Measurements from ENCODE around the gene CISD1. TPM values are rescaled to one million over a fixed set of nuclear protein-coding genes. Genes with fewer than 3 reads are reported as not detected.

The CISD1 gene
- total RNA-seq, 1 experiment from 2014 or later: 77.5 TPM

DNA sequence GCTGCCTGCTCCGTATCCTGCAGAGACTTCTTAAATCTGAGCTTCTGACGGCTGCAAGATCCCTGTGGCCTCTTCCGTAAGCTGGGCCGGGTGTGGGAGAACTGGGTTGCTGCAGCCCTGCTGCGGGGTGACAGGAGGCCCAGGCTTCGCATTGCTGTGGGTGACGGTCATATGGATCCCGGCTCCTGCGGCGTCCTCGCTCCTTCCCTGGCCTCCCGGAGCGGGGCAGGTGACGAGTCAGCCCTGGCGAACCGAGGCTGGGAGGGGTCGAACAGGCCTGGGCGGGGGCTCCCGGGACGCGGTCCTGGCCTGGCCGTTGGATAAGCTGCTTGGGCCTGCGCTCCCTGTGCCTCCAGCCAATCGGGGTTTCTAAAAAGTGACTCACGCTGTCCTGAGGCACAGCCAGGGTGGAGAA, 58.0 kb downstream of the CISD1 start:
- no peak for DNase-seq
- no peaks in the 10 kb centered on the region for H3K36me3 ChIP-seq
- no peaks in the 10 kb centered on the region for H3K9me3 ChIP-seq
- no peak overlapping the region for H3K4me3 ChIP-seq
- no peaks in the 10 kb centered on the region for H3K27me3 ChIP-seq

DNA sequence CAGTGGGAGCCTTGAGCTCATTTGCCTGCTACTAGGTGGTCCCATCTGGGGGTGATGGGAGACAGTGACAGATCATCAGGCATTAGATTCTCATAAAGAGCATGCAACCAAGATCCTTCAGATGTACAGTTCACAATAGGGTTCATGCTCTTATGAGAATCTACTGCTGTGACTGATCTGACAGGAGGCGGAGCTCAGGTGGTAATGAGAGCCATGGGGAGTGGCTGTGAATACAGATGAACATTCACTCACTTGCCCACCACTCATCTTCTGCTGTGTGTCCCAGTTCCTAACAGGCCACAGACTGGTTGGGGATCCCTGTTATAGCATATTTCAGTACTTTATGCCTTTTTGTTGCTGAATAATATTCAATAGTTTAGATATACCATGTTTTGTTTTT, 59.3 kb downstream of the CISD1 start:
- Histone ChIP-seq H3K27me3 (no peaks in the 10 kb centered on the region), H3K9me3 (no peaks in the 10 kb centered on the region), H3K4me3 (no peak overlapping the region), H3K36me3 (no peaks in the 10 kb centered on the region)
- no peak for DNase-seq

DNA sequence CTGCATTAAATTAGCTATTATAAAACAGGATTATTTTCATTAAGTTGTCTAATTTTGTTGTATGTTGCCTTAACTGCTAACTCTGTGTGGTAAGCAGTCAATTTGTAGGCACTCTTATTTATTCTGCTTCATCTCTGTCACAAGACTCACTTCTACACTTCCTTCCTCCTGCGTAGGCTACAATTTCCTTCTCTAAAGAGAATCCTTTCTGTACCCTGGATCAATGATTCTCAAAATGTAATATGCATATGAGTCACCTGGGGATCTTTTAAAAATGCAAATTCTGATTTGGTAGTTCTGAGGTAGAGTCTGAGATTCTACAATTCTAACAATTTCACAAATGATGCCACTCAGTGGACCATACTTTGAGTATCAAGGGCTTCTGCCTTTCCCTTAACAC, 61.5 kb downstream of the CISD1 start:
- Histone ChIP-seq H3K36me3 (no peaks in the 10 kb centered on the region), H3K4me3 (no peak overlapping the region), H3K27me3 (no peaks in the 10 kb centered on the region), H3K9me3 (no peaks in the 10 kb centered on the region)
- DNase-seq: no peak

DNA sequence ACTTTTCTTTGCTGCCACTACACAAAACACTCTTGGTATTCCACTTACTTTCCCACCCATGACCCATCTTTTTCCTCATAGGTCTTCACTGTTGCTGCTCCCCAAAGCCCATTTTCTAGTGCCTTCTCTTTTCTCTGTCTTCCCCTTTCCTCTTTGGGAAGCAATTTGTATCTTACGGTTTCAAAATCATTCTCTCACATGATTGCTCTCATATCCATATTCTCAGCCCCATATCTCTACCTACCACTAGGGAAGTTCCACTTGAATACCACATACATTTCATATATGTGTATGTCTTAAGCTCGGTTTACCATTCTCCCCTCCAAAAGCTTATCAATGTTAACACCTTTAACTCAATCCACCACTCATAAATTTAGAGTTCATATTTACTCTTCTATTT, 62.7 kb downstream of the CISD1 start:
- Histone ChIP-seq H3K4me3 (no peak overlapping the region), H3K9me3 (no peaks in the 10 kb centered on the region), H3K36me3 (no peaks in the 10 kb centered on the region), H3K27me3 (no peaks in the 10 kb centered on the region)
- DNase-seq: no peak

DNA sequence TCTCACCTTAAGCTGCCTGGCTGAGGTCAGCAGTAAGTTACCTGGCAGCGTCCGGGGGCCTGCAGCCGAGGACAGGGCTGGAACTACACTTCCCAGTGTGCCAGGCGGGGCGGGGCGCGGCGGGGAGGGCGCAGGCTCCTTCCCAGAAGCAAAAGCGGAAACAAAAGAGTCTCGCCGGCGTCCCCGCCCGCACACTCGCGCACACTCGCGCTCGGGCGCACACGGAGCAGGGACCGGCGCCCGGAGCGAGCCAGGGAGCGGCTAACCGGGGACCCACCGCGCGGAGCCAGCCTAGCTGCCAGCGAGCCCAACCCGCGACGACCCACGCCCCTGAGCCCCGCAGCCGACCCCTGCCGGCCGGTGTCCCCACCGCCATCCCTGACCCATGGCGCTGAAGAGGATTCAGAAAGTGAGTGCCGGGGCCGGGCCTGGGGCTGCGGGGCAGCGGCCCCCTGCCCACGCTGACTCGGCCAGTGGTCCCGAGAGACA, 65.9 kb downstream of the CISD1 start, which contains the start of gene UBE2D1:
Gene UBE2D1 (plus strand): TSS at position 190 of the 489 bp plus-strand sequence. CDS start 196 bp downstream, at position 386.
- Histone ChIP-seq H3K9me3 (no peaks in the 10 kb centered on the region), H3K4me3 (peak within 1 kb of the TSS; percentile 90), H3K27me3 (no peaks in the 10 kb centered on the region), H3K36me3 (no peaks in the 10 kb centered on the region)
- DNase-seq: peak; percentile 85

DNA sequence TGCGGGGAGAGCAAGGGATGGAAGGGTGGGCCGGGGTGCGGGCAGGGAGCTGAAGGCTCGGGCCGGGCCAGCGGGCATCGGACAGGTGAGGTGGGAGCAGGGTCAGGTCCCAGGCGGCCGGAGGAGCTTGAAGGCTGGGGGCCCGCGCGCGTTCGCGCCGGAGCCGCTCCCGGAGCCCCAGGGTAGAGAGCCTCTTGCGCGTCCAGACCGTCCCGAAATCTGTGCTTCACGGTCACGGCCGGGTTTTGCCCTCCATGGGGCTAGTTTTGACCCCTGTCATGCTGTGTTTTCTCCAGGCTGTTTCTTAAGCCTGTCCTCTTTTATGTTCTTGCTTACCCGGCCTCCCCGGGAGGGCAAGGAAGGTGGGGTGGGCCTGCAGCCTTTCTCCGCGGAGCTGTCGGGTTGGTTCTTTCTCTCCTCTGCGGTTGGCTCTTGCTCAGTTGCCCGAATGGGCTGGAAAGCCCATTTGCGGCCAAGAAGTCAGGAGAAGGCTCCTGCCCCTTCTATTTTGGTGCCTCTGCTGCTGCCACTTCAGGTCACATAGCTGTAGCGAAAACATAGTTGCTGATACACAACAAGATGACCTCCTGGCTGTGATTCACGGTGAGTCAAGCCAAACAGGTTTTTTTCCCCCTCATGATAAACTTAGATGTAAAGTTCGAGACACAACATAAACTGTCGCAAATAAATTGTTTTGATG, 66.5 kb downstream of the CISD1 start:
- Histone ChIP-seq H3K36me3 (no peaks in the 10 kb centered on the region), H3K9me3 (no peaks in the 10 kb centered on the region), H3K27me3 (no peaks in the 10 kb centered on the region), H3K4me3 (peak overlapping the region; percentile 90)
- peak; percentile 19 for DNase-seq

DNA sequence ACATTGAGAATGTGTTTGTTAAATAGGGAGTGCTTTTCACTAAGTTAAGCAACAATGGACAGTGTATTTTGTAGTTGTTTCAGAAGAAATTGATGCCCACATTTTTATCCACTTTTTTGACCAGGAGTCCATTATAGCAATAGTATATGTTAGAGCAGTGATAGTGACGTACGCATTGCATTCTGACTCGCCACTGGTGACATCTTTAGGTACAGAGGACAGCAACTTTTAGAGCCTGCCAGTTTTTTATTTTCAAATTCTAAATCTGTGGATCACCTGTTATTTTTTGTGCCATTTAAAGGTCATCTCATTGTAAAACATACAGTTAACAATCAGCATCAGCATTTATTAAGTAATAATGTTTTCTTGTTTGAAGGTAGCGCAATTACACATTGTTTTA, 67.3 kb downstream of the CISD1 start:
- no peak overlapping the region for H3K4me3 ChIP-seq
- H3K36me3 ChIP-seq: no peaks in the 10 kb centered on the region
- no peak for DNase-seq

More for the DNA sequence above, 67.3 kb downstream of the CISD1 start:
- no peaks in the 10 kb centered on the region for H3K9me3 ChIP-seq
- no peaks in the 10 kb centered on the region for H3K27me3 ChIP-seq

Other genes with a start within 250 kb of the CISD1 start
- gene IPMK, start 1.3 kb upstream of the CISD1 start, total RNA-seq (2014; rRNA removed; shearing (Covaris generic); ENCODE audit: low replicate concordance): 2.0 and 3.6 TPM in 2 replicates
- gene UBE2D1, start 65.8 kb downstream of the CISD1 start, total RNA-seq (2014; rRNA removed; shearing (Covaris generic); ENCODE audit: low replicate concordance): 10.4 and 23.6 TPM in 2 replicates
- gene TFAM, start 116.2 kb downstream of the CISD1 start, total RNA-seq (2014; rRNA removed; shearing (Covaris generic); ENCODE audit: low replicate concordance): 27.1 and 35.8 TPM in 2 replicates
- 15.2 and 21.8 TPM in 2 replicates for gene BICC1, start 243.7 kb downstream of the CISD1 start, total RNA-seq (2014; rRNA removed; shearing (Covaris generic); ENCODE audit: low replicate concordance)